HG02642 (cell line): ENCODE results near the gene TNN.

Source experiments
- ATAC-seq: cut with Tn5 transposase; IDR thresholded peaks from one replicate; pipeline ENCODE4 v1.9.1; 2021; ENCODE audit warnings: mild to moderate bottlenecking; ENCODE audit not compliant: unreplicated experiment, poor library complexity

The TNN gene

DNA sequence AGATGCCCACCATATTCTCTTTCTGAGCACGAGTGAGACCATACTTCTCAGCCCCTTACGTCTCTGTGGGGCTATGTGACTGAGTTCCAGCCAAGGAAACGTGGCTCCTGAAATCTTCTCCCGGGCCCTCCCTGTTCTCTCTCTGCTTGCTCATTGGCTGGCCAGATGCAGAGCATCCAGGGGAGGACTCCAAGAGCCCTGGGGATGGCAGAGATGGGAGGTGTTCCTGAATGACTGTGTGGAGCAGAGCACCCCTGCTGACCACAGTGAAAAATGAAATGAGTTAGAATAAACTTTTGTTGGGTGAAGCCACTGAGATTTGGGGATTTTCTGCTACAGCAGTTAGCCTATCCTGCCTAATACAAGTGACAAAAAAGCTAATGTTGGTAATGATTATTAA is 101.1 kb downstream of the TNN start:
- no peak for ATAC-seq

- ATAC-seq = no peak
Observed at GRCh38 chr1:175169286-175170018, 101.8 kb downstream of the TNN start.

DNA sequence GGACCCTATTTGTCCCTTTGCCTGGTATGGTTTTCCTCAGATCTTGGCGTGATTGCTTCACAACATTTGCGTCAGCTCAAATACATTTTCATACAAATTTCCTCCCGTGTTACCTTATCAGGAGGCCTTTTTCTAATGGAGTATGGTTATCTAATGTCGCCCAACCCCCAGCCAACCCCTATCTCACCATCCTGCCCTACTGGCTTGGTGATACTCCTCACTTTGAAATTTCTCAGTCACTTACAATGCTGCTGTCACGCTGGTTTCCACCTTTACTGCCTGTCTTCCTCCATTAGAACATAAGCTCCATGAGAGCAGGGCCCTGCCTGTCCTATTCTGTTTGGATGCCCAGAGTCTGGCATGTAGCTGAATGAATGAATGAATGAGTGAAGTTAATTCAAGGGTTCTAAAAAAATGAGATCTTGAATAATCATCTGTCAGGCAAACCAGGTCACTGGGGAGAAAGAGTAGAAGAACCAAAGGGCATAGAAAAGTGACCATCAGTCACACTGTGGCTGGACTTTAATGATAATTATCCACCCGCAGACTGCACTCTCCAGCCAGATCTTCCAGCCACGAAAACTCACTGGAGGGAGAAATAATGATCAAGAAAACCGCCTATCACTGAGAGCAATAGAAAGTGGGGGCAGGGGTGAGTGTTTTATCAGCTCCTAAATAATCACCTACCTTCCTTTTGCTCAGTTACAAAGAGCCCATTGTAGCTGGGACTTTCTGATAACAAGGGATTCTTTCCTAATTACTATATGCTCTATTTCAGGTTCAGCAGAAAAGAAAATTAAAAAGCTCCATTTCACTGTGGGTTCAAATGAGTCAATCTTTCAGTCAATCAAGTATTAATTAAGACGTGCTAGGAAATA is 103.6 kb downstream of the TNN start:
- ATAC-seq = no peak

- no peak for ATAC-seq
Observed at GRCh38 chr1:175172503-175172902, 104.9 kb downstream of the TNN start.

- no peak for ATAC-seq
Observed at GRCh38 chr1:175173531-175173930, 105.9 kb downstream of the TNN start.

DNA sequence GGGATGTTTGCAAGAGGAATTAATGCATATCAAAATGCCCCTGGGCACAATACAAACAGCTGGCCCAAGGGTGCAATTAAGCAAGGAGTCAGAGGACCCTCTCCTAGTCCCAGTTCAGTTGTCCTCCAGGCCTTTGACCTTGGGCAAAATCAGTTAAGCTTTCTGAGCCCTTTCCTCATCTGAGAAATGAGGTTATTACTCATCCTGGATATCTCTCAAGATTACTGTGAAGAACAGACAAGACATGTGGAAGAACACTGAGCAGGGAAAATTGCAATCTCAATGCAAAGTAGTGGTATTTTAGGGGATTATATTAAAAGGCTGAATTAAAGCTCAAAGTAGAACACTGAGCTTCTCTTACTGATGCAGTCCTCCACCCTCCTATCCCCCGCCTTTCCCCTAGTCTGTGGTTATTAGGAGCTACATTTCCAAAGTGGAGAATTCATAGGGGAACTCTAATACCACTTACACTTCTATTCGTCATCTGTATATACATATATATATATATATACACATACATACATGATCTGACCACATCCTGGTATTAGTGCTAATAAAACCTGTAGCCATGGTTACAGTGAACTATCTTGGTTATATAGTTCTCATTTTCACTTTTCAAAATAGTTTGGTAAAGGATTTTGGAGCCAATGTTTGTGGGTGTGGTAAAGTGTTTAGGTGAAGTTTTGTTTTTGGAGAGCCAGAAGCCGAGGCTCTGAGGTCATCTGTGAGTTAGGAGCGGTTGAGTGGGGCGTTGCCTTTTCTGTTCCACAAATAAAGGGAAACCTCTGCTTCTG is 106.9 kb downstream of the TNN start:
- ATAC-seq = peak; percentile 54

DNA sequence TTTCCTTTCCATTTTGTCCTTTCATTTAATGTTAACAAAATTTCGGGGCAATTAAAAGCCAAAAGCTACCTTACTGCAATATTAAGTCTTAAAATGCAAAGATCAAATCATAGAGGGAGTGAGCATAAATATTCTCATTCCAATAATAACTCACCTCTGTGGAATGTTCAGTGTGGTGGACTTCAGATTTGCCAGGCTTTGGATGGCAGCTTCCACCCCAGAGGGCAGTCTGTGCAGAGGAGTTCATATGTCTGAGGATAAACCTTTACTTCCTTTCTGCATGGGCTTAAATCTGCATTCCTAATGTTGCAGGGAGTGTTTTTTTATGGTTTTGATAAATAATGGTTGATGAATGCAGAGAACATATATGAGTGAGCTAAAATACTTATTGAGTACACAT is 108.6 kb downstream of the TNN start:
- ATAC-seq = no peak

GRCh38 chr1:175178056-175178455 is 110.4 kb downstream of the TNN start:
- ATAC-seq = no peak

DNA sequence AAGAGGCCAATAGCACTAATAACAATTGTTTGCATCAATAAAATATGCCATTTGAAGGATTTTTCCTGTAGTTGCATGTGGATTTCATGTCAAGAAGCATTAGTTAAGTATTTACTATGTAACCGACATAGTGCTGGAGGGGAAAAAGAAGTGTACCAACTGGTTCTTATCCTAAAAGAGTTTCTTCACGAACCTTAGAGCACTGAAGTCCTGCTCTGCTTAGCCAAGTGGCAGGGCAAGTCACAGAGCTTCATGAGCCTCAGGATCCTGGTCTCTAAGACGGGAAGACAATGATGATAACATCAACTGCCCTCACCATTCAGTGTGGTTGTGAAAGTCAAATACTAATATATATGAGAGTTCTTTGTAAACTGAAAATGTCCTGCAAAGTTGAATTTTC is 110.8 kb downstream of the TNN start:
- no peak for ATAC-seq

GRCh38 chr1:175179837-175180590 is 112.4 kb downstream of the TNN start:
- no peak for ATAC-seq

DNA sequence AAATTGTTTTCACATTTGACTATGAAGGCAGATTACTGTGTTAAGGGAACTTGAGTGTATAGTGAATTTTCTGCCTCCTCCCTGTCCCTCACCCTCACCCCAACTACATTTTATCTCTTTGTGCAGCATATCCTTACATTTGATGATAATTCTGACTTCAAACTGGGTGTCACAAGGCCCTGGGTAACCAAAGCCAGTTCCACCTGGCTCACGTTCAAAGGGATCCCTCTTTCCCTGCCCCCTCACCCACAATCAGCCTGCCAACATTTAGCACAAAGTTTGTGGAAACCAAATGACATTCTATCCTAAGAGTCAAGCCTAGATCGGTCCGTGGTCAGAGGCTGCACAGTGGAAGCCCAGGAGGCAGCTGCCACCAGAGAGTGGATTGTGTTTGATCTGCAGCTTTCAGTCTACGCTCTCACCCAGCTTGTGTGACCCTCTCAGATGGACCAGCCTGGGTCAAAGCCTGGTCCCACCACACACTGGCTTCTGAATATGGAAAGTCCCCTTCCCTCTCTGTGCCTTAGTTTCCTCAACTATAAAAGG is 114.6 kb downstream of the TNN start:
- no peak for ATAC-seq

- no peak for ATAC-seq
Observed at GRCh38 chr1:175183586-175183985, 116.0 kb downstream of the TNN start.

DNA sequence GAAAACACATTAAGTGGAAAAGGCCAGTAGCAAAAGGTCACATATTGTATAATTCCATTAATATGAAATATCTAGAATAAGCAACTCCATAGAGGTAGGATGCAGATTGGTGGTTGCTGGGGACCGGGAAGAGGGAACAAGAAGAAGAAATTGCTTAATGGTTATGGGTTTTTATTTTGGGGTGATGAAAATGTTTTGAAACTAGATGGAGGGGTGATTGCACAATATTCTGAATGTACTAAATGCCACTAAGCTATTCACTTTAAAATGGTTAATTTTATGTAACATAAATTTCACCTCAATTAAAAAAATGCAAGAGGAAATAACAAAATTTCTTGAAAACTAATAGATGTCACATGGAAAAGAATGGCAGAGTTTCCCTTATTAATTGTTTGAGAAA is 118.3 kb downstream of the TNN start:
- ATAC-seq = no peak

DNA sequence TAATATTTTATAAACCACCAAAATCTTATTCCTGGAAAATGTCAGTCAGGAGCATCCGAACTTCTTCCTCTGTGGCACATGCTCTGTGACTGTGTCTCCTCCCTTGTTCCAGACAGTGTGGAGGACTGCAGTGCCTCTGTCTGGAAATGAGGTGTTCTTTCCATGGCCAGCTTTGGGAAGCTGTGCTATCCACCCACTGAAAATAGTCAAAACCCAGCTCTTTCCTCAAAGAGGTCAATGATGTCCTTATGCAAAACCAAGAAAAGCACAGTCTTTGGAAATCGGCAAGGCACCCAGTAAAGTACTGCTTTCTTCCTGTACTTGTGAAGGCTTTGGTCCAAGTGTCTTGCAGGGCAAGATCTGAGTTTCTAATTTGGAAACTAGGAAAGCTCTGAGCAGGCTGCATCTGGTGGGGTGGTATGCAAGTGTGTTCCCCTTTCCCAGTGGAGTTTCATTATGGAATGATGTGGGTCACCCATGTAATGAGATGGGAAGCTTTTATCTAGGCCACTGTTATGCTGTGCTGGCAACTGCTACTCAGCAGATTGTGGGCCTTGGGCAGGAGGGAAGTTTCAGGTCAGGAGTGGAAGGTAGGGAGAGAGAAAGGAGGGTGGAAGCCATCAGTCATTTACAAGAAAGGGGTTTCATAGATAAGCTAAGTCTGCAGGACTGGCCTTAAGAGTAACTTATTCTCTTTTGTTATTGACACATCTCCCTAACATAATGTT is 119.0 kb downstream of the TNN start:
- ATAC-seq = no peak

GRCh38 chr1:175188936-175189335 is 121.3 kb downstream of the TNN start:
- peak; percentile 59 for ATAC-seq

DNA sequence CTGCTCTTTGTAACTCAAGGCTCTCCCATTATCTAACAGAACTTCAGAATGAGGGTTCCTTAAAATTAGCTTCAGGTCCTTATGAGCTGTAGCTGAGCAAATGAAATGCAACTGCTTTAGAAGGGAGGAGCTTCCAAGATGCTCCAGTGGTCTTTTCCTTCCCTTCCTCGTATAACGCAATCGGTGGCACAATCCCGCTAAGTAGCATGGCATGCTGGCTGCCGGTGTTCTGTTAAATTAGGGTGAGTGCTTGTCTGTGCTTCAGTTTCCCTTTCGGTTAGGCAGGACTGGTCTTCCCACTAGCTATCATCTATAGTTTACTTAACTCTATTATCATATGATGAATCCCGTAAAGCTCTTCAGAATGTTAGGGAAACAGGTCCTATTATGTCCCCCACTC is 124.0 kb downstream of the TNN start:
- peak; percentile 28 for ATAC-seq

DNA sequence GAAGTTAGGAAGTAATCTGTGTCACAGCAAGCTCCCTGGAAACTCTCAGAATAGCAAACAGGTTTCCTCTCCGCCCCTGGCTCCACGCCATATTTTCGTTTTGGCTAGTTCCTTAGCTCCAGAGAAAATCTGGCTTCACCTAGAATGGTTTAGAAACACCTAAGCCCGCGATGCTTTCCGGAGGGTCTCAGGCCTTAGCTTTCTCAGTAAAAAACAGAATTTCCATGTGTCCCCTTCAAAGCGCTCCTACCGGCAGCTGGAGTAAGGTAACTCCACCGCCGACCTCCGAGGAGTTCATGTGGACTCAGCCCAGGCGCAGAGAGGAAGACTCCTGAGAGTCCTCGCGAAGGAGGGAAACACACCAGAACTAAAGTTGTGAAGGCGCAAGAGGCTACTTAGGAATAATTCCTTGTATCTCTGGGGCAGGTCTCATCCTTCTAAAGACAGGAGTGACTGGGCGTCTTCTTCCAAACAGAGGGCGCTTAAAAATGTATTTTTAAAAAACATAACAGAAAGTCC is 124.5 kb downstream of the TNN start:
- ATAC-seq = peak; percentile 22

DNA sequence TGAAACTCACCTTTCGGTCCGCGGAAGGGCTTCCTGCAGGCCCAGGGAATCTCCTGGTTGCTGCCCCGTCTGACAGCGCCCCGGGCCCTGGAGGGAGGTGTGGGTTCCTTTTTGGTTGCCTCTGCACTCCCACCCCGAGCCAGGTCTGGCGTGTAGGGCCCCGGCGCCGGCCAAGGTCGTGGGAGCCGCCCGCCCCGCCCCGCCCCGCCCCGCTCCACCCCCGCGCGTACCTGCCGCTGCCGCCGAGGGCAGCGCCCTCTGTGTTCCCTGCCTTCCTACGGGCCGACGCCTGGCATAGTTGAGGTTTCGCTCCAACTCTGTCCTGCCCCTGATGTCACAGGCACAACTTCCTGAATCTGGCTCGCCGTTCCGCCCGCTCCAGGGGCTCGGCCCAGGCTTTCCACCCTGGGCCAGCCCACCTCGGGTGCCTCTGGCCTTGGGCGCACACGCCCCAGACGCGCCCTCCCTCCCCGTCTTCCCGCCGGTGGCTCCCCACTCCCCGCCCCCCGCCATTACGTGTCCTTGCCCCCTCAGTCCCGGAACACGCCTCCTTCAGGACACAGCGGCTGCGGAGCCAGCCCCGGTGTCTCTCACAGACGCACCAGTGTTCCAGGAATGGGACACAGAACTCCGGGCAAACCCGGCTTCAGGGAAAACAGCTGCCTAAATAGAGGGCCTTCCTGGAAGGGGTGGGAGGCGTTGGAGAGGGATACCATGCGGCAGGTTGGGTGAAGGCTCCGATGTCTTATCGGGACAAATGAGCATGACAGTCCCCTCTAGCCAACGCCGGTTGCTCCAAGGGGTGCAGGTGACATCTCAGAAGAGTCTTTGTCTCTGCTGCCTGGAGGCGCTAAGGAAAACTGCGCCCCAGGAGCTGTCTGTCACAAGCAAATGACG is 125.2 kb downstream of the TNN start, which contains the start of gene KIAA0040:
TSS of gene KIAA0040 (minus strand) at position 147 of the 897 bp plus-strand sequence. CDS start 31,763 bp downstream, outside the sequence.
- peak; percentile 58 for ATAC-seq
